Hepatocyte (in vitro differentiated cells): ENCODE results near the gene CHST15. TPM values are rescaled to one million over a fixed set of nuclear protein-coding genes. Genes with fewer than 3 reads are reported as not detected.

Experiments
- DNase-seq: peaks from one replicate; pipeline ENCODE4 v3.0.0-alpha.2; 2016; ENCODE audit warnings: low spot score
- H2AFZ ChIP-seq: fragments of 200-600 bp; sonication (generic); 2 replicates; pipeline ENCODE4 v1.6.0; 2016; ENCODE audit warnings: antibody characterized with exemption, mild to moderate bottlenecking
- H3K27ac ChIP-seq: fragments of 200-600 bp; sonication (generic); 2 replicates; pipeline ENCODE4 v1.5.1; 2016; ENCODE audit warnings: mild to moderate bottlenecking
- H3K27me3 ChIP-seq: fragments of 200-600 bp; sonication (generic); 2 replicates; pipeline ENCODE4 v1.6.1; 2016
- H3K36me3 ChIP-seq: fragments of 200-600 bp; sonication (generic); replicated peaks from 2 replicates; pipeline ENCODE4 v1.5.1; 2016; ENCODE audit warnings: low read depth; ENCODE audit not compliant: insufficient read depth
- H3K4me1 ChIP-seq: fragments of 200-600 bp; sonication (generic); 2 replicates; pipeline ENCODE4 v1.5.1; 2016; ENCODE audit warnings: mild to moderate bottlenecking, moderate library complexity; ENCODE audit not compliant: insufficient read depth
- H3K4me2 ChIP-seq: fragments of 200-600 bp; sonication (generic); 2 replicates; pipeline ENCODE4 v1.6.0; 2016
- H3K4me3 ChIP-seq: fragments of 200-600 bp; sonication (generic); 2 replicates; pipeline ENCODE4 v1.5.1; 2016; ENCODE audit warnings: mild to moderate bottlenecking
- H3K79me2 ChIP-seq: fragments of 200-600 bp; sonication (generic); 2 replicates; pipeline ENCODE4 v1.6.0; 2017; ENCODE audit warnings: mild to moderate bottlenecking
- H3K9me2 ChIP-seq: fragments of 200-600 bp; sonication (generic); replicated peaks from 2 replicates; pipeline ENCODE4 v1.6.0; 2017; ENCODE audit warnings: mild to moderate bottlenecking; ENCODE audit not compliant: insufficient read depth
- H3K9me3 ChIP-seq: fragments of 200-600 bp; sonication (generic); 2 replicates; pipeline ENCODE4 v1.5.1; 2016; ENCODE audit warnings: low read depth, mild to moderate bottlenecking
- H4K20me1 ChIP-seq: fragments of 200-600 bp; sonication (generic); 2 replicates; pipeline ENCODE4 v1.6.0; 2016; ENCODE audit warnings: mild to moderate bottlenecking; ENCODE audit not compliant: insufficient read depth, poor library complexity, severe bottlenecking
- CTCF ChIP-seq: fragments of 200-600 bp; sonication (generic); IDR thresholded peaks from 2 replicates; pipeline ENCODE4 v1.5.1; 2016; ENCODE audit warnings: antibody characterized with exemption, mild to moderate bottlenecking; ENCODE audit not compliant: poor library complexity
- EZH2 ChIP-seq: fragments of 200-600 bp; sonication (generic); IDR thresholded peaks from 2 replicates; pipeline ENCODE4 v1.6.1; 2016; ENCODE audit warnings: antibody characterized with exemption, mild to moderate bottlenecking, borderline replicate concordance
- EZH2phosphoT487 ChIP-seq: fragments of 200-600 bp; sonication (generic); IDR thresholded peaks from one replicate; pipeline ENCODE4 v1.6.1; 2018; ENCODE audit warnings: antibody characterized with exemption, mild to moderate bottlenecking, low read depth, moderate library complexity; ENCODE audit not compliant: unreplicated experiment, severe bottlenecking
- WGBS: methylation state at CpG from one replicate; pipeline ENCODE4 v1.1.6; 2016; ENCODE audit warnings: low lambda C conversion rate; ENCODE audit errors: missing lambda C conversion rate; 5-methylcytosine and 5-hydroxymethylcytosine counted together
- polyA plus RNA-seq: library from polyadenylated mRNA; unstranded; fragments of >200 nt; fragmentation: Nextera tagmentation; extraction: Ambion mirVana; gene quantifications from 2 replicates; pipeline ENCODE4 v1.2.1, GENCODE V29; 2016
- total RNA-seq: library from RNA; depleted of rRNA; stranded (reverse); fragments of >200 nt; gene quantifications from 2 replicates; pipeline ENCODE4 v1.2.3, GENCODE V29; 2014

The CHST15 gene
- total and polyA plus RNA-seq, 2 experiments from 2014 or later, result 3.9 to 4.5 TPM

DNA sequence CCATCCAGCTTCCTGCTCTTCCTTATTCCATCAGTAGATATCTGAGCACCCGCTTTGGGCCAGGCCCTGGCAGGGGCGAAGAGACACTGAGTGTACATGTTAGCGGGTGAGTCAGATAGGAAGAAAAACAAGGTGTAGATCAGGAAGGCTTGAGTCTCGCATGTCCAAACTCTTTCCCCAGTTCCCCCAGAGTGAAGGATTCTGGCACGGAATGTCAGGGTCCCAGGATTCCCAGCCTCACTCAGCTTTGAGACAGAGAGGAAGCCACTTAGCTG is 24.1 kb upstream of the CHST15 start:
- no peaks in the 10 kb centered on the region for H4K20me1 ChIP-seq
- DNase-seq, result no peak
- WGBS, result 98% methylated on average over 5 of the region's 5 CpGs
- no peaks in the 10 kb centered on the region for H3K36me3 ChIP-seq
- no peaks in the 10 kb centered on the region for H3K79me2 ChIP-seq
- H3K4me3 ChIP-seq, result no peak overlapping the region
- H3K4me1 ChIP-seq, result no peaks in the 10 kb centered on the region
- H3K27me3 ChIP-seq, result no peaks in the 10 kb centered on the region
- H3K27ac ChIP-seq, result no peak overlapping the region
- H3K9me3 ChIP-seq, result no peaks in the 10 kb centered on the region
- no peaks in the 10 kb centered on the region for H3K9me2 ChIP-seq
- H2AFZ ChIP-seq, result no peak overlapping the region
- TF ChIP-seq EZH2phosphoT487 (no peak), EZH2 (no peak), CTCF (no peak)
- H3K4me2 ChIP-seq, result no peak overlapping the region

- DNase-seq, result no peak
- H3K4me3 ChIP-seq, result no peak overlapping the region
- no peaks in the 10 kb centered on the region for H3K79me2 ChIP-seq
- H3K4me1 ChIP-seq, result no peaks in the 10 kb centered on the region
- WGBS, result 81% methylated on average over 12 of the region's 12 CpGs
- H3K36me3 ChIP-seq, result no peaks in the 10 kb centered on the region
- H2AFZ ChIP-seq, result no peak overlapping the region
- no peak overlapping the region for H3K4me2 ChIP-seq
- no peak overlapping the region for H3K27ac ChIP-seq
- H3K9me2 ChIP-seq, result no peaks in the 10 kb centered on the region
- H4K20me1 ChIP-seq, result no peaks in the 10 kb centered on the region
- H3K9me3 ChIP-seq, result no peaks in the 10 kb centered on the region
- H3K27me3 ChIP-seq, result no peaks in the 10 kb centered on the region
- TF ChIP-seq EZH2phosphoT487, result no peak
- TF ChIP-seq EZH2, result no peak
- no peak for TF ChIP-seq CTCF
Observed at GRCh38 chr10:124116771-124117510, 23.5 kb upstream of the CHST15 start.

DNA sequence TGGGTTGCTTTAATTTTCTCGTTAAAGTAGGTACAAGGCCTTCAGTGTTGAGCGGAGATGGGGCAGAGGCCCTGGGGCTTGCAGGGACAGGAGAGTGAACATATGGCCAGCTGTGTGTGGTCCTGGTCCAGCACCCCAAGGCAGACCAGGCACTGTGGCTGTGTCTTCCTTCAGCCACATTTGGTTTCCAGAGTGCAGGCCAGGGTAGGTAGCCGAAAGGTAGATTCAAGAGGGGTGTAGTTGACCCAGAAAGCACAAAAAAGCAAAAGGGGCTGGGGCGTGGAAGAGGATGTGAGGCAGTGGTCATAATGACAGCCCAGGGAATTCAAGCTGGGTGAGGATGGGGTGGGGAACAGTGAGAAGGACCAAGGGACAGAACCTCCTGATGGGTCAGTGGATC is 21.3 kb upstream of the CHST15 start:
- Histone ChIP-seq H4K20me1 (no peaks in the 10 kb centered on the region), H2AFZ (no peak overlapping the region), H3K79me2 (no peaks in the 10 kb centered on the region), H3K36me3 (no peaks in the 10 kb centered on the region), H3K4me2 (no peak overlapping the region), H3K4me3 (no peak overlapping the region), H3K4me1 (no peaks in the 10 kb centered on the region), H3K27ac (no peak overlapping the region), H3K9me2 (no peaks in the 10 kb centered on the region), H3K27me3 (no peaks in the 10 kb centered on the region), H3K9me3 (no peaks in the 10 kb centered on the region)
- WGBS, result 94% methylated on average over 4 of the region's 4 CpGs
- DNase-seq, result no peak
- TF ChIP-seq EZH2phosphoT487, result no peak
- TF ChIP-seq EZH2, result no peak
- no peak for TF ChIP-seq CTCF
